ENCODE data around the gene CELSR1. TPM values are rescaled to one million over a fixed set of nuclear protein-coding genes. Genes with fewer than 3 reads are reported as not detected.

CELSR1 gene
- total and polyA plus RNA-seq, 2 donors (not counting 1 experiment from before 2014, with no cell fraction given) = 0.07 to 1.8 TPM

DNA sequence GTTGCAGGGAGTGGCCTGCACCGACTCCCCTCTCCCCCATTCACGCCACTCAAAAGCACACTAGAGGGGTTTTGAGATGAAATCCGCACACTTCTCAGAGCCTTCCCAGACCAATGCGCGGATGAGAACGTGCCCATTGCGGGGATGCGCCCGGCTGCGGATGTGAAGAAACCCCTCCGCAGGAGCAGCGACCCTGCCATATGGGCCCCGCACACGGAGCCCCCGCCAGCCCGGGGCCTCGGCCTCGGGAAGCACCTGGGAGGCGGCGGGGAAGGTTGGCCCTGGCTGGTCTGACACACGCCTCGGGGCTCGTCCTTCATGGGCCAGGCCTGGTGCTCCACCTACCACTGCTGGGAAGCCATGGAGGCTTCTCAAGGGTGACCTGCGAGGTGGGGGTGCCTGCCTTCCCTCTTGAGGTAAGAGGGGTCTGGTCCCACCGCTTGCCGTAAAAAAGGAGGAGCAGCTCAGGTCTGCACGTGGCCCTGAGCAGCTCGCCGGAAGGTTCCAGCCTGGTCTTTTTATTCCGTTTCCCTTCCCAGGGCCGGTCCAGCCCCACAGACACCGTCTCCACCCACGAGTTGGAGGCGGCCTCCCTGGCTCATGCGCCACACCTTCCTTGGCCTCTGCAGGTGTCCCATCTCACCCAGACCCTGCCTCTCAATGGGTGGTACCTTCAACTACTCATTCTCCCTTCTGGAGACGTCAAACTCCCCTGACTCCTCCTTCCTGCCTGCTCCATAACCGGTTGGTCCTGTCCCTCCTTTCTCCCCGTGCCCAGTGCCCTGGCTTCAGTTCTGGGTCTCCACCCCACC is 162.6 kb downstream of the CELSR1 start:
- no peak for TF ChIP-seq EZH2 (IDR thresholded peaks at IDR 0.05; ENCODE audit: low read length, missing control alignments)
- TF ChIP-seq, protein P1, sequence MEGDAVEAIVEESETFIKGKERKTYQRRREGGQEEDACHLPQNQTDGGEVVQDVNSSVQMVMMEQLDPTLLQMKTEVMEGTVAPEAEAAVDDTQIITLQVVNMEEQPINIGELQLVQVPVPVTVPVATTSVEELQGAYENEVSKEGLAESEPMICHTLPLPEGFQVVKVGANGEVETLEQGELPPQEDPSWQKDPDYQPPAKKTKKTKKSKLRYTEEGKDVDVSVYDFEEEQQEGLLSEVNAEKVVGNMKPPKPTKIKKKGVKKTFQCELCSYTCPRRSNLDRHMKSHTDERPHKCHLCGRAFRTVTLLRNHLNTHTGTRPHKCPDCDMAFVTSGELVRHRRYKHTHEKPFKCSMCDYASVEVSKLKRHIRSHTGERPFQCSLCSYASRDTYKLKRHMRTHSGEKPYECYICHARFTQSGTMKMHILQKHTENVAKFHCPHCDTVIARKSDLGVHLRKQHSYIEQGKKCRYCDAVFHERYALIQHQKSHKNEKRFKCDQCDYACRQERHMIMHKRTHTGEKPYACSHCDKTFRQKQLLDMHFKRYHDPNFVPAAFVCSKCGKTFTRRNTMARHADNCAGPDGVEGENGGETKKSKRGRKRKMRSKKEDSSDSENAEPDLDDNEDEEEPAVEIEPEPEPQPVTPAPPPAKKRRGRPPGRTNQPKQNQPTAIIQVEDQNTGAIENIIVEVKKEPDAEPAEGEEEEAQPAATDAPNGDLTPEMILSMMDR (conservative IDR thresholded peaks at IDR 0.05 in 1 of 2, IDR thresholded peaks at IDR 0.05 in 1 of 2; ENCODE audit: low read depth in 1 of 2, low read length in 2 of 2) = no peak
- Histone ChIP-seq H3K9me3 (ENCODE audit: control insufficient read depth, insufficient read depth, low read depth, low read length) (no peaks in the 10 kb centered on the region), H3K4me2 (ENCODE audit: extremely low read depth, insufficient read depth, low read length) (no peak overlapping the region), H3K79me2 (ENCODE audit: control insufficient read depth, insufficient read depth, low read length) (no peaks in the 10 kb centered on the region), H2AFZ (ENCODE audit: low read length) (no peak overlapping the region), H3K4me1 (ENCODE audit: control insufficient read depth, extremely low read depth, insufficient read depth, low read length) (no peaks in the 10 kb centered on the region), H3K9ac (ENCODE audit: insufficient read depth, low read length) (no peak overlapping the region), H3K36me3 (ENCODE audit: control insufficient read depth, insufficient read depth, low read length) (no peaks in the 10 kb centered on the region), H3K27ac (ENCODE audit: insufficient read depth, low read length) (no peak overlapping the region), H4K20me1 (ENCODE audit: control insufficient read depth, extremely low read depth, insufficient read depth, low read length) (no peaks in the 10 kb centered on the region), H3K27me3 (ENCODE audit: control insufficient read depth, insufficient read depth, low read length) (no peaks in the 10 kb centered on the region), H3K4me3 (replicated peaks in 1 of 4; ENCODE audit: control extremely low read depth in 1 of 4, insufficient read depth in 1 of 4, low read depth in 3 of 4, low read length in 4 of 4) (no peak overlapping the region)
- DNase-seq (ENCODE audit: low read depth in 2 of 2) = no peak

DNA sequence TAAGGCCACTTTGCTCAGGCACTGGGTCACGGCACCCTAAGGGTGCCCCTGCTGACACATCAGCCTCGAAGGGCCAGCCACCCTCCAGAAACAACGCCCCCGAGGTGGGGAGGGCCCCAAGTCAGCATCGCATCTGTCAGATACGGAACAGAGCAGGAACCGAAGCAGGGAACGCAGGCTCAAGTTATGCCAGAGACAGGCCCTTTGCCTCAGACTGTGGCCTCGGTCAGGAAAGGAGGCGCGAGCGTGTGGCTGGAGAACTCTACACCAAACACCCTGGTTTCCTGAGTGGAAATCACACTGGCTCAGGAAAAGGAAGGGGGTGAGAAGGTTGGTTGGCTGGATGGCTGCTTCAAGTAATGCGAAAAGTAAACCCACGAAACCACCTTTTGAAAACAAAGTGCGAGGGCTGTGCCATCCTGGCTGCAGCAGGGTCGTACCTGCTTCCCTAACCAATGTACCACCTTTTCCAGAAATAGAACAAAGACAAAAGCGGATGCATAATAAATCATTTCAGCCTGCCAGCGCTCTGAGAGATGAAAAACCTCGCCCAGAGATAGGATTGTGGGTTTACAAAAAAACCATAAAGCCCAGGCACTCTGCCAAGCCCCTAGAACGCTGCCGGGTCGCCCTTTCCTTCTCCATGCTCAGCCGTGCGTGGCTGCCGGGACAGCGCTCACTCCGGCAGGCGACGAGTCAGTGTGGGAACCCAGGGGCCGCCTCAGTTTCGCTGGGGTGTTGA is 163.3 kb downstream of the CELSR1 start:
- DNase-seq (ENCODE audit: low read depth in 2 of 2) = peak in 1 of 2 donors; percentile 60
- no peak for TF ChIP-seq EZH2 (IDR thresholded peaks at IDR 0.05; ENCODE audit: low read length, missing control alignments)
- no peak overlapping the region for H3K27ac ChIP-seq (ENCODE audit: insufficient read depth, low read length)

DNA sequence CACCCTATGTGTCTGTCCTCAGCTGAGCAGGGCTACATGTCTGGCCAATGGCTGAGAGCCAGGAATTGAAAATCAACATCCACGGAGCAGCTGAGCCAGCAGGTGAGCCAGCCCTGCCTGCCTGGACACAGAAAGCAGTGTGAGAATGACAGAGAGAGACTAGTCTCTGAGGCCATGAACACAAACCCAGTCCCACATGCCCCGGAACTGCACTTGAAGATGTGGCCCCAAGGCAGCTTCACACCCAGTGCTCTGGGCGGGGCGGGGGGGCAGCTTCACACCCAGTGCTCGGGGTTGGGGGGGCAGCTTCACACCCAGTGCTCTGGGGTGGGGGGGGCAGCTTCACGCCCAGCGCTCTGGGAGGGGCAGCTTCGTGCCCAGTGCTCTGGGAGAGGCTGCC is 164.3 kb downstream of the CELSR1 start:
- TF ChIP-seq EZH2 (IDR thresholded peaks at IDR 0.05; ENCODE audit: low read length, missing control alignments) = no peak
- TF ChIP-seq, protein P1 (conservative IDR thresholded peaks at IDR 0.05 in 1 of 2, IDR thresholded peaks at IDR 0.05 in 1 of 2; ENCODE audit: low read depth in 1 of 2, low read length in 2 of 2) = no peak
- Histone ChIP-seq H3K4me3 (replicated peaks in 1 of 4; ENCODE audit: control extremely low read depth in 1 of 4, insufficient read depth in 1 of 4, low read depth in 3 of 4, low read length in 4 of 4) (no peak overlapping the region), H3K4me1 (ENCODE audit: control insufficient read depth, extremely low read depth, insufficient read depth, low read length) (no peaks in the 10 kb centered on the region), H2AFZ (ENCODE audit: low read length) (no peak overlapping the region), H3K4me2 (ENCODE audit: extremely low read depth, insufficient read depth, low read length) (no peak overlapping the region), H3K27me3 (ENCODE audit: control insufficient read depth, insufficient read depth, low read length) (no peaks in the 10 kb centered on the region), H4K20me1 (ENCODE audit: control insufficient read depth, extremely low read depth, insufficient read depth, low read length) (no peaks in the 10 kb centered on the region), H3K27ac (ENCODE audit: insufficient read depth, low read length) (no peak overlapping the region), H3K9me3 (ENCODE audit: control insufficient read depth, insufficient read depth, low read depth, low read length) (no peaks in the 10 kb centered on the region), H3K79me2 (ENCODE audit: control insufficient read depth, insufficient read depth, low read length) (no peaks in the 10 kb centered on the region), H3K36me3 (ENCODE audit: control insufficient read depth, insufficient read depth, low read length) (no peaks in the 10 kb centered on the region), H3K9ac (ENCODE audit: insufficient read depth, low read length) (no peak overlapping the region)
- no peak for DNase-seq (ENCODE audit: low read depth in 2 of 2)

More for the DNA sequence above, 163.3 kb downstream of the CELSR1 start:
- H3K9ac ChIP-seq (ENCODE audit: insufficient read depth, low read length) = no peak overlapping the region
- H3K4me3 ChIP-seq (replicated peaks in 1 of 4; ENCODE audit: control extremely low read depth in 1 of 4, insufficient read depth in 1 of 4, low read depth in 3 of 4, low read length in 4 of 4) = no peak overlapping the region
- no peak overlapping the region for H3K4me2 ChIP-seq (ENCODE audit: extremely low read depth, insufficient read depth, low read length)
- H4K20me1 ChIP-seq (ENCODE audit: control insufficient read depth, extremely low read depth, insufficient read depth, low read length) = no peaks in the 10 kb centered on the region
- no peaks in the 10 kb centered on the region for H3K36me3 ChIP-seq (ENCODE audit: control insufficient read depth, insufficient read depth, low read length)
- no peaks in the 10 kb centered on the region for H3K27me3 ChIP-seq (ENCODE audit: control insufficient read depth, insufficient read depth, low read length)
- no peaks in the 10 kb centered on the region for H3K9me3 ChIP-seq (ENCODE audit: control insufficient read depth, insufficient read depth, low read depth, low read length)
- H2AFZ ChIP-seq (ENCODE audit: low read length) = no peak overlapping the region
- no peaks in the 10 kb centered on the region for H3K79me2 ChIP-seq (ENCODE audit: control insufficient read depth, insufficient read depth, low read length)
- H3K4me1 ChIP-seq (ENCODE audit: control insufficient read depth, extremely low read depth, insufficient read depth, low read length) = no peaks in the 10 kb centered on the region
